Activated CD4-positive, CD25-positive, alpha-beta regulatory T cell (primary cell): Measurements from ENCODE around the gene CBFA2T3.

ENCODE experiments used
- DNase-seq, 4 experiments: peaks; one replicate each; lab custom pipeline; 2025; lab: John Stamatoyannopoulos, UW

Gene CBFA2T3

GRCh38 chr16:88839026-88839529 is 137.9 kb downstream of the CBFA2T3 start:
- DNase-seq, result no peak

GRCh38 chr16:88838566-88838965 is 138.4 kb downstream of the CBFA2T3 start:
- DNase-seq, result no peak

- no peak for DNase-seq
Observed at GRCh38 chr16:88837806-88838205, 139.2 kb downstream of the CBFA2T3 start.

- DNase-seq, result no peak
Observed at GRCh38 chr16:88836791-88837190, 140.2 kb downstream of the CBFA2T3 start.

GRCh38 chr16:88835818-88836217 is 141.2 kb downstream of the CBFA2T3 start:
- DNase-seq, result no peak

- DNase-seq, result no peak
Observed at GRCh38 chr16:88835383-88835782, 141.6 kb downstream of the CBFA2T3 start.

- no peak for DNase-seq
Observed at GRCh38 chr16:88834670-88835069, 142.3 kb downstream of the CBFA2T3 start.

GRCh38 chr16:88833086-88833485 is 143.9 kb downstream of the CBFA2T3 start:
- DNase-seq, result no peak

GRCh38 chr16:88831838-88832237 is 145.2 kb downstream of the CBFA2T3 start:
- no peak for DNase-seq

GRCh38 chr16:88830783-88831182 is 146.2 kb downstream of the CBFA2T3 start:
- no peak for DNase-seq

GRCh38 chr16:88830258-88830657 is 146.7 kb downstream of the CBFA2T3 start:
- DNase-seq, result no peak

- DNase-seq, result no peak
Observed at GRCh38 chr16:88828711-88829110, 148.3 kb downstream of the CBFA2T3 start.

- DNase-seq, result no peak
Observed at GRCh38 chr16:88827727-88828126, 149.3 kb downstream of the CBFA2T3 start.

GRCh38 chr16:88826070-88826840 is 150.8 kb downstream of the CBFA2T3 start:
- DNase-seq, result no peak

- no peak for DNase-seq
Observed at GRCh38 chr16:88825146-88825545, 151.9 kb downstream of the CBFA2T3 start.
